Raji (cell line): ENCODE measurements around the gene TCEA2.

Experiments
- POLR2A ChIP-seq: IDR thresholded peaks from 2 replicates; pipeline ENCODE4 v1.6.1; 2011; ENCODE audit warnings: low read depth, low read length, control low read depth; ENCODE audit not compliant: insufficient read depth

The TCEA2 gene

DNA sequence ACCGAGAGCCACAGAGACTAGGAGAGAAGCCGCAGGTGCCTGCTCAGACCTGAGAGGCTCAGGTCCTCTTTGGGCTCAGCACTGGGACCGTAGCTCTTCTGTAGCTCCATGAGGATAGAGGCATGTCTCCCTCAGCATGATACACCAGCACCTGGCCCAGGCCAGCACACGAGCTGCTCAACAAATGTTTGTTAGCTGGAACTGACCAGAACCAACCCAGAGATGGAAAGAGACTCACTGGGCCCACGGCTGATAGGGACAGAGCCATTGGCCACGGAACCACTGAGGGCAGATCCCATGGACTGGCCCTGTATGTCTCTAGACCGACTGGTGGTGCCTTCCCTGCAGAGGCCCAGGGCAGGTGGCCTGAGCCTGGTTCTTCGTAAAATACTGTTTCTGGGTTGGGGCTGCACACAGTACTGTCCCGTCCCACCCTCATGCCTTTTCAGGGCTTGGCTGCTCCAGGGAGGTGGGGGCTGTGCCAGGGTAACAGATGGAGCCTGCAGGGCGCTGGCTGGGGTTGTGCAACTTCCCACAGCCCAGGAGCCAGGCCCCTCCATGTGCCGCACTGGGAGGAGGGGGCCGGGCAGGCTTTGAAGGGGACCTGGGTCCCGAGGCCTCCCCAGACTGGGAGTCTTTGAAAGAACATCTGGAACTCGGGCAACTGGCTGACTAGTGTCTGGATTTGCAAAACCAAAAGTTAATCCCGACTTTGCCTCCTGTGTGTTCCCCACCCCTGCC lies 21.8 kb upstream of the TCEA2 start:
- no peak for TF ChIP-seq POLR2A

DNA sequence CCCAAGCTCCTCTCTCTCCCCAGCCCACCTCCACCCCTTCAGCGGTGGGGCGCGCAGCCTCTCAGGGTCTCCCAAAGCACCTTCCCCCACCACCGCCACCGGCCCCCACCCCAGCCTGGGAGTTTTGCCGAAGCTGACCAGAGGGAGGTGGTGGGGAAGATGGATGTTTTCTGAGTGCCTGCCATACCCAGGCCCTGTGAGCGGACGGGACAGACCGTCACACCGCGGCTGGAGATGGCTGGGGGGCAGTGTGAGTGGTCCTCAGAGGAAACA lies 21.3 kb upstream of the TCEA2 start:
- no peak for TF ChIP-seq POLR2A

DNA sequence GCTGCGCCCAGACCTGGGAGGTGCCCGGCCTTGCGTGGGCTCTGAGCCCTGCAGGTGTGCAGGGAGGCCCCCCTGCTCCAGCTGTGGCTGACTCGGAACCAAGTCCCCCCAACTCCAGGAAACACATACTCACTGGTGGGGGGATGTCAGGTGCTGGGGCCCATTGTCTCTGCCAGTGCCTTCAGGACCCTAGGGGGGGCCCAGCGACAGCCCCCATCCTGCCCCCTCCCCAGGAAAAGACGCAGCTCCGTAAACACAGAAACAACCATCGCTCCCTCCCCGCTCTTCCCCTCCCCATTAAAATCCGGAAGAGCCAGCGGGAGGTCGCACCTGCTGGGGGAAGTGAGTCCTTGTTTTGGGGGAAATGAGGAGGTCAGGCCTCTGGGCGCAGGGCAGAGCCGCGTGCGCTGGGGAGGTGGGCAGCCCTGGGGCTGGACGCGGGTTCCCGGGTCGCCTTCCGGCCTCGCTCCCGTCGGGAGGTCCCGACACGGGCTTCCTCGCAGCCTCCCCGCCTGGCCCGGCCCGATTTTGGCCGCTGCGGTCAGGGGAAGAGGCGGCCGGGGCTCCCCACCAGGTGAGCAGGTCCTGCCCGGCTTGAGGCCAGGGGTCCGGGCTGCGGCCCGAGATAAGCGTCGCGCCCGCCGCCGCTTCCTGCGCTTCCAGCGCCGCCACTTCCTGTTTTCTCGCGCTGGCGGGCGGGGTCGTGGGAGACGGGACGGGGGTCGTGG lies 20.8 kb upstream of the TCEA2 start:
- TF ChIP-seq POLR2A, result no peak

DNA sequence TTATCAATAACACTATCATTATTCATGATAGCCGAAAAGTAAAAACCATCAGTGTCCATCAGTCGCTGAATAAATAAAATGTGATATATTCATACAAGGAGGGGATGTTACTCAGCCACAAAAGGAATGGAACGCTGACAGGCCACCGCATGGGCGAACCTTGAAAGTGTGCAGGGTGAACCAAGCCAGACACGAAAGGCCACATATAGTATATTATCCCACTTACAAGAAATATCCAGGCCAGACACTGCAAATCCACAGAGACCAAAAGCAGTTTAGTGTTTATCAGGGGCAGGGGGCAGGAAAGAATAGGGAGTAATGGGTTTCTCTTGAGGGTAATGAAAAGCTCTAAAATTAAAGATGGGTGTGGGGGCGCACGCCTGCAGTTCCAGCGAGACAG lies 19.2 kb upstream of the TCEA2 start:
- TF ChIP-seq POLR2A, result no peak

DNA sequence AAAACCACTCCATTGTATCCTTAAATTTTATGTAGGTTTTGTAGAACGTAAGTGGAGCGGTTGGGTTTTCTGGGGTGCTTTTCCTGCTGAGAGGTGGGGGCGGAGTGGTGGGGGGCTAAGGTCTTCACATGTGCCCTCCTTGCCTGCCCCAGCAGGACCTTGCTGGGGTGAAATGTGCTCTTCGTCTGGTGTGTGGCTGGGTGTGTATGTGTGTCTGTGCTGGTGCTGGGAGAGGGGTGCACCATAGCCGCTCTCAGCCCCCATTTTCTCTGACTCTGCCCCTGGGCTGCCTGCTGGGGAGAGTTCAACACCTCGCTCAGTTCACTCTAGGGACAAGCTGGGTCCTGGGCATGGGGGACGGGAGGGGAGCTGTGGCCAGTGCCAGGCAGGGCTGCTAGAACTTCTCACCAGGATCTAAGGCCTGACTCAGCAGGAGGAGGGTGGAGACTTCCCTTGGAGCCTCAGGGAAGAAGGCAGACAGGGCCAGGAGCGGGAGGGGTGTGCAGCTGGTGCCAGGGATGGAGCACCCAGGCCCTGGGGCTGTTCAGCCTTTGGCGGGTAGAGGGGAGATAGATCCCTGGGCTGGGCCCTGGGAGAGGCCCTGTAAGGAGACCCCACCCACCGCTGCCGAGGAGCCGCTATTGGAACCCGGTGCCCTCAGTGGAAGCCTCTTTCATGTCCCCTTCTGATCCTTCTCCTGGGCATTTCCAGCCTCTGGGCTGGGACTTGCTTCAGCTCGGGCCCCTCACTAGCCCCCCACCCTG lies 18.3 kb upstream of the TCEA2 start:
- no peak for TF ChIP-seq POLR2A

DNA sequence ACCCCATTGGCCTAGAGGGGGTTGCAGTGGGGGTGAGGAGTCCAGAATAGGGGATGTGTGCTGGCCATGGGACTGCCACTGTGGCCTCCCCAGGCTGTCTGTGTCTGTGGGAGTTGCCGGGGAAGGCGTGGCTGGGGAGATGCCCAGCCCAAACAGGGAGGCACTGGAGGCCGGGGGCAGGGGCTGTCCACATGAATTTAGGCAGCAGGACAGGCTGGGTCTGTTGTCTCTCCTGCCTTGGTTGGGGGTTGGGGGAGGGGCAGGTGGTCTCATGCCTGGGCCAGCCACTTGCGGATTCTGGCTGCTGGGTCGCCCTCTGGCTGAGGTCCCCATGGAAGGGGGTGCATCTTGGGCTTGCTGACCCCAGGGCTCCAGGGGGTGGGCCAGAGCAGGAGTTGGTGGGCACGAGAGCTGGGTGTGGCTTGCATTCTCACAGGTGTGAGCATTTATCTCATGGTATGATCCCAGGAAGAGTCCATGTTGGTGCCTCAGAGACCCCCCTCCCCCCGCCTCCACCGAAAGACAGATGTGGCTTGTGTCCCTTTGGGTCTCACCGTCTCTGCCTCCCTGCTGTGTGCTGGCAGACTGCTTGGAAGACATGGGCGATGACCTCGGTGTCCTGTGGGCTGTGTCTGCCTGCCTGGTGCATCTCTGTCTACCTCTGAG lies 17.5 kb upstream of the TCEA2 start:
- TF ChIP-seq POLR2A, result no peak

DNA sequence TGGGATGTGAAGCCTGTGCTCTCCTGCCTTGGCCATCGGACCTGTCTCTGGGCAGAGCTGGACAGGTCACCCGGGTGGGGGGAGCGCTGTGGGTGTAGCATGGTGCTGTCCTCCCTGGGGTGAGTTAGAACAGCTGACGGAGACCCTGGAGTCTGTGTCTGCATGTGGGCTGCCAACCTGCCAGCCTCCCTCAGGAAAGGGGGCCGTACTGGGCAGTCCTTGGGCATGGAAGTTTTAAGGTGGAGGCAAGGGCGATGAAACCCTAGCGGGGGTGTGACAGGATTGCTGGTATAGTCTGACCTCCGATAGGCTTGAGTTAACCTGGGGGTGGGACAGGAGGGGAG lies 16.0 kb upstream of the TCEA2 start:
- no peak for TF ChIP-seq POLR2A

DNA sequence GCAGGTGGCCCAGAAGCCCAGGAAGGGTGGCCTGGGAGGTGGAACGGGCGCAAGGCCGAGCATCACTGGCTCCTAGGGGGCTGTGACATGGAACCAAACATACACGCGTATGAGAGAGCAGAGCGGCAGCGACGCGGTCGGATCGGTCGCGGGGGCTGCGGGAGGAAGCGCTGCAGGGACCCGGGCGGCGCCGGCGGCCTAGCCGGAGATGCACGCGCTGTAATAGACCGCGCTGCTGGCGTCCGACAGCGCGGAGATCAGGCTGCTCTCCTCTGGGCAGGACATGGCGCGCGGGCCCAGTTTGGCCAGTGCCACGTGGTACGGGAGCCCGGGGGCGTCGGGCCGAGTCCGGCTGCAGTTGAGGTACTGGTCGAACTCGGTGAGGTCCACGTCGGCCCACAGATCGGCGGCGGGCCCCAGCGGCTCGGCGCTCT lies 15.0 kb upstream of the TCEA2 start:
- TF ChIP-seq POLR2A, result no peak

DNA sequence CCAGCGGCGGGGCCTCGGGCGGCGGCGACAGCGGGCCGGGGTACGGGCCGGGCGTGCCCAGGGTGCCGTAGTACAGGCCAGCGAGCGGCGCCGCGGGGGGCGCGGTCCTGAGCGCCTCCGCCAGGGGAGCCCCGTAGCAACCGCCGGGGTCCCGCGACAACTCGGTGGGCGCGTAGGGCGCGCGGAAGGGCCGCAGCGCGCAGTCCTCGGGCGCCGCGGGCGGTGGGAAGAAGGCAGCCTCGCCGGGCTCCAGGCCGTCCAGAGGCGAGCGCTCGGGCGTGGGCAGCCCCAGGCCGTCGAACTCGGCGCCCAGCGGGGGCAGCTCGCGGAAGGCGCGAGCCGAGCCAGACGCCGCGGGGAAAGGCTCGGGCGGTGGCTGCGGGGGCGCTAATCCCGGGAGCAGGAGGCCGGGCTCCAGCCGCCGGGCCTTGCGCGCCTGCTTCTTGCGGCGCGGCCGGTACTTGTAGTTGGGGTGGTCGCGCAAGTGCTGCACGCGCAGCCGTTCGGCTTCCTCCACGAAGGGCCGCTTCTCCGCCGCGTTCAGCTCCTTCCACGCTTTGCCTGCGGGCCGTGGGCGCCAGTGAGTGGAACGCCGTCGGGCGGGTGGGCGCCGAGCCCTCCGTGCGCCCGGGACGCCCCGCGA lies 14.5 kb upstream of the TCEA2 start:
- no peak for TF ChIP-seq POLR2A

DNA sequence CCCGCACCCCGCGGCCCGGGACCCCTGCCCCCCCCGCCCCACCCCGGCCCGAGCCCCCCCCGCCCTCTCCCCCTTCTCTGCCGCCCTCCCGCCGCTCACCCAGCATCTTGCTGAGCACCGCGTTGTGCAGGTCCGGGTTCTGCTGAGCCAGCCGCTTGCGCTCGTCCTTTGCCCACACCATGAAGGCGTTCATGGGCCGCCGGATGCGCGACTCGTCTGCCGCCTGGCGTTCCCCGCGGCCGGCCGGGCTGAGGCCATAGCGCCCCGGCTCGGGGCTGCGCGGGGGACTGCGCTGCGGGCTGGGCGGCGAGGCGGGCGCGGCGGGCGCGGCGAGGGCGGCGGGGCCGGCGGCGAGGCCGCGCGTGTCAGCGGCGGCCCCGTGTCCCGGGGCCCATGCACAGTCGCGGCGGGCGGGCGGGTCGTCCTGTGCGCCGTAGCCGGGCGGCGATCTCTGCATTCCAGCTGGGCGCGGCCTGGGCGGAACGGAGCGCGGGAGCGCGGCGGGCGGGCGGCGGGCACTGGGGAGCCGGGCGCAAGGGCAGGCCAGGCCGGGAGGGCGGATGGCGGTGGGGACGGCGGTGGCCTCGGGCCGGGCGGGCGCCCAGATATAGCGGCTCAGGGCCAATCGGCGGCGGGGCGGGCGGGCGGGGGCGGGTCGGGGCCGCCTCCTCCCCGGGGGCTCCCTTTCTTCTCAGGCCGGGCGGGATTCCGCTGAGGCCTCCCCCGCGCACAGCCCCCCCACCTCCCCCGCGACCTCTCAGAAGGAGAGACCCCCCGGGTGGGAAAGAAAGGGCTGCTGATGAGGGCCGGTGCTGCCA lies 13.7 kb upstream of the TCEA2 start, which contains the start of gene SOX18:
TSS of gene SOX18 (minus strand) at position 580 of the 818 bp plus-strand sequence. CDS start at position 457, 123 bp downstream.
- no peak for TF ChIP-seq POLR2A

DNA sequence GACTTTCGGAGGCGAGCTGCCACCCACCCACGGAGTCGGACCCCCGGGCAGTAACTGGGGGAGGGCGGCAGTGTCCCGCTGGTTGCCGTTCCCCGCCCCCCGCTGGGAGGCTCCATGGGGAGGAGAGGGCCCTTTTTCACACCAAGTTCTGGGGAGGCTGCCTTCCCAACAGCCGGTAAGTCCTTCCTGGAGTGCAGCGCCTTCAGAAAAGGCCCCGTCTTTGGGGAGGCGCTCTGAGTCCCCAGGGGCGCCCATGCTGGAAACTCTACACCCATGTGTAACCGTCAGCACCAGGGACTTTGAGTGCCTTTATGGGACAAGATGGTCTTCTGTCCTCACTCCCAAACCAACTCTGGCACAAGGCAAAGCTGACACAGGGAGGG lies 13.1 kb upstream of the TCEA2 start:
- TF ChIP-seq POLR2A, result no peak

DNA sequence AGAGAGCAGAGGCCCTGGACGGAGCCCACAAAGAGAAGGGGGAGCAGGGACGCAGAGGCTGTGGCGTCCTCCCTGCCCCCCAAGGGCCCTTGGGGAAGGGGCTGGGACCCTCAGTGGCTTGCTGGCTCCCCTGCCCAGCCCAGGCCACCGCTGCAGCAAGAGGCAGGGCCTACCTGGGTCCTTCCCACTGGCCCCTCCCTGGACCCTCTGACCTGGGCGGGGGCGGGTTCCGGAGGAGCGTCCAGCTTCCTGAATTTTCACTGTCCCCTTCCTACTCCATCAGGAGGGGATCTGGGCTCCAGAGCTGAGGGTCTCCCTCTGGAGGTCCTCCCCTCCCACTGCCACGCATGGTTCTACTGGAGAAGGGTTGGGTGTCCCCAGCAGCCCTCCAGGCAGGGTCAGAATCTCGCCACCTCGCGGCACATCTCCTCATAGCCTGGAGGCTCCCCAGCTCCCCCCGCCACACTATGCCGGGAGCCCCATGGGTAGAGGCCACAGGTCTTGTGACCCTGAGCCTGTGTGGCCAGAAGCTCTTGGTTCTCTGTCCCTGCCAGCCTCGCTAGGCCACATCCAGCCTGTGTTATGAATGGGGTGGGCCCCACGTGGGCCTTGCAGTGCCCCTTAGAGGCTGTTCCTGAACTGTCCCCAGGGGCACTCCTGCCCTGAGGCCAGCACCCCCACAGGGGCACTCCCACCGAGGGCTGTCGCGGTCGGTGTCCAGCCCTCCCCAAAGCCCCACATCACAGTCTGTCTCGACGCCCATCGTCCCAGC lies 12.6 kb upstream of the TCEA2 start:
- TF ChIP-seq POLR2A, result no peak

DNA sequence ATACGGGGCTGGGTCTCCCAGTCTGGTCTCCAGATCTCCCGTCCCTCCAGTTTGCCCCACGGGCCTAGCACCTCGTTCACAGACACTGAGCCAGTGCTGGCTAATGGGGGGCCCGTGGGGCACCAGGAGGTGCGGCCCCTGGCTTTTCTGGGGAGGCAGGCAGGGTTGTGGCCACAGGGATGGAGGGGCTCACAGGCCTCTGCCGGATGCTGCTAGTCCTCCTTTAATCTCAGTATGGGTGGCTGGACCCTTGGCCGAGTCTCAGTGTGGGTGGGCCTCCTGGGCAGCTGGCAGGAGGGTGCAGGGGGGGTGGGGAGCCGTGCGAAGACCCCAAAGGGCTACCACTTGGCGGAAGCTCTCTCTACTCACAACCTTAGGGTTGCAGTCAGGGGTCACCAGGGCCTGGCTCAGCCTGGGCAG lies 12.0 kb upstream of the TCEA2 start:
- TF ChIP-seq POLR2A, result no peak
